Esophagus muscularis mucosa (tissue), 3 donors: Measurements from ENCODE around the gene PPIF.

ENCODE experiments used
- CTCF ChIP-seq, 3 experiments: fragments of 200-600 bp in 2 of 3; fragments of 450-650 bp in 1 of 3; sonication (generic) in 2 of 3; IDR thresholded peaks; one replicate each; pipeline ENCODE4 v1.5.1; 2017 to 2019; ENCODE audit warnings: antibody characterized with exemption in 3 of 3, mild to moderate bottlenecking in 2 of 3, moderate library complexity in 1 of 3
- POLR2A ChIP-seq: fragments of 450-650 bp; IDR thresholded peaks from one replicate; pipeline ENCODE4 v1.6.1; 2017; ENCODE audit warnings: antibody characterized with exemption, moderate library complexity, mild to moderate bottlenecking, low read depth

GRCh38 chr10:79394664-79395063 is 47.4 kb downstream of the PPIF start:
- no peak for TF ChIP-seq CTCF (IDR thresholded peaks at IDR 0.05)
- no peak for TF ChIP-seq POLR2A
